Naive thymus-derived CD8-positive, alpha-beta T cell (primary cell): ENCODE measurements around the gene ECI1. TPM values are rescaled to one million over a fixed set of nuclear protein-coding genes. Genes with fewer than 3 reads are reported as not detected.
A peak's percentile ranks its signal among the peaks of the same experiment; 100 is the strongest.

ENCODE experiments used
- ATAC-seq, 2 donors: fragments of 150-1000 bp; cut with Tn5 transposase in 1 of 2; sonication (Bioruptor Pico), chemical (Tn5 transposase) in 1 of 2; 1 replicate in 1 of 2; 2 replicates in 1 of 2; pipeline ENCODE4 v1.10.0; 2021; ENCODE audit warnings: mild to moderate bottlenecking in 2 of 2, moderate library complexity in 2 of 2
- POLR2A ChIA-PET: fragments of 350-600 bp; sonication (Branson Sonifier 250); formaldehyde crosslinking; loops from one replicate; lab custom pipeline; 2021; ENCODE audit warnings: antibody characterized with exemption; lab: Charles Lee
- DNase-seq, 10 donors: peaks; one replicate each; pipeline versions ENCODE4 v3.0.0 to v3.0.0-alpha.2; 2020 to 2022
- H3K27ac Mint-ChIP-seq, 10 donors: one replicate each; pipeline ENCODE4 v1.8.0; 2020 to 2022; ENCODE audit warnings: mild to moderate bottlenecking in 10 of 10, mixed read lengths in 10 of 10, moderate library complexity in 4 of 10, inconsistent platforms in 1 of 10
- H3K27me3 Mint-ChIP-seq, 5 donors: one replicate each; pipeline ENCODE4 v1.8.0; 2021 to 2022; ENCODE audit warnings: mixed read lengths in 5 of 5
- H3K36me3 Mint-ChIP-seq, 3 donors: one replicate each; pipeline ENCODE4 v1.8.0; 2020 to 2022; ENCODE audit warnings: mixed read lengths in 3 of 3, mild to moderate bottlenecking in 2 of 3, inconsistent platforms in 1 of 3
- H3K4me1 Mint-ChIP-seq, 4 donors: one replicate each; pipeline ENCODE4 v1.8.0; 2021 to 2022; ENCODE audit warnings: mixed read lengths in 4 of 4
- H3K4me3 Mint-ChIP-seq, 10 donors: one replicate each; pipeline ENCODE4 v1.8.0; 2020 to 2022; ENCODE audit warnings: mild to moderate bottlenecking in 10 of 10, mixed read lengths in 10 of 10, moderate library complexity in 6 of 10, inconsistent platforms in 1 of 10
- H3K9me3 Mint-ChIP-seq, 9 donors: one replicate each; pipeline ENCODE4 v1.8.0; 2020 to 2022; ENCODE audit warnings: mixed read lengths in 9 of 9, mild to moderate bottlenecking in 3 of 9, inconsistent platforms in 1 of 9, moderate library complexity in 1 of 9
- polyA plus RNA-seq, 3 donors: library from polyadenylated mRNA; unstranded; fragments of 300-500 nt; fragmentation: Illumina TruSeq; gene quantifications; one replicate each; pipeline ENCODE4 v1.2.3, GENCODE V29; 2021
- total RNA-seq, 8 experiments: library from RNA in 2 of 8; stranded (reverse) in 2 of 8; gene quantifications; one replicate each; pipeline ENCODE4 v1.2.3 and lab custom pipeline; 2021 to 2026

Gene ECI1
- total and polyA plus RNA-seq, 5 experiments from 2014 or later = 22.1 to 40.4 (median 30.6) TPM

GRCh38 chr16:2226918-2227317, 24.5 kb downstream of the ECI1 start:
- Mint-ChIP-seq H3K4me3 (peak overlapping the region in 2 of 10 donors; percentile 10 to 16), H3K27me3 (peaks cover 0 to 2% (median 0%) of the 10 kb centered on the region in 5 donors), H3K9me3 (no peaks in the 10 kb centered on the region), H3K36me3 (peaks cover 0 to 47% (median 19%) of the 10 kb centered on the region in 3 donors), H3K4me1 (peaks cover 0 to 26% (median 13%) of the 10 kb centered on the region in 4 donors), H3K27ac (peak overlapping the region in 1 of 10 donors; percentile 22)
- POLR2A ChIA-PET = interaction anchor here (1.1 to 1.8 kb wide), 3 partner anchors 12 to 24 kb away, joined by 4 to 12 read pairs (median 4); partner anchors contain the start of genes ECI1, MLST8 and PGP
- ATAC-seq (no peak), DNase-seq (no peak)

DNA sequence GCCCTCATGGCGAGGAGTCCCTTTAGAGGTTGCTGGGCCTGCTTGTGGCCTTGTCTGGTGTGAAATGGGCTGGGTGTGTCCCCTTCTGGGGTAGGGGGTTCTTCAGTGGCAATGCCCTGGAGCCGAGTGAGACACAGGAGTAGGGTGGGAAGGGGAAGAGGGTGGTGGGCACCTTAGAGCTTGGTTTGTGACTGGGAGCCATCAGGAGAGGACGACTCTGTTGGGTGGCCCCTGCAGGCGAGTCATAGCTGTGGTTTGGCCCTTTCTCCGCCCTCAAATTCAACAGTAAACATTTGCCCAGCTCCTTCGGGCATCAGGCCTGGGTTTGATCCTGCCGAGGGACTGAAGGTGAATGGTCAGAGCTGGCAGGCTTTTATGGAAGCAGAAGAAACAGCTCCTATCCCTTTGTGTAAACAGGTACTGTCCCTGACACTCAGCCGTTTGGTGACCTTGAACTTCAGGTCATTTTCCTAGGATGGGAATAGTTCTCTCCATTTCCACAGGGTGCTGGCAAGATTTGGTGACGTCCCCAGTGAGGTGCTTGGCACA, 25.1 kb downstream of the ECI1 start:
- no peaks in the 10 kb centered on the region for H3K9me3 Mint-ChIP-seq
- peaks cover 0 to 41% (median 16%) of the 10 kb centered on the region in 3 donors for H3K36me3 Mint-ChIP-seq
- peak overlapping the region in 6 of 10 donors; percentile 7 to 70 (median 24) for H3K4me3 Mint-ChIP-seq
- peaks cover 0 to 2% (median 0%) of the 10 kb centered on the region in 5 donors for H3K27me3 Mint-ChIP-seq
- DNase-seq (no peak), ATAC-seq (no peak)
- peak overlapping the region in 3 of 10 donors; percentile 52 to 77 (median 65) for H3K27ac Mint-ChIP-seq
- peaks cover 0 to 26% (median 13%) of the 10 kb centered on the region in 4 donors for H3K4me1 Mint-ChIP-seq
- POLR2A ChIA-PET = interaction anchor here (0.7 to 1.8 kb wide), 4 partner anchors 10 to 25 kb away, joined by 3 to 12 read pairs (median 6); partner anchors contain the start of genes DNASE1L2, ECI1 and MLST8

DNA sequence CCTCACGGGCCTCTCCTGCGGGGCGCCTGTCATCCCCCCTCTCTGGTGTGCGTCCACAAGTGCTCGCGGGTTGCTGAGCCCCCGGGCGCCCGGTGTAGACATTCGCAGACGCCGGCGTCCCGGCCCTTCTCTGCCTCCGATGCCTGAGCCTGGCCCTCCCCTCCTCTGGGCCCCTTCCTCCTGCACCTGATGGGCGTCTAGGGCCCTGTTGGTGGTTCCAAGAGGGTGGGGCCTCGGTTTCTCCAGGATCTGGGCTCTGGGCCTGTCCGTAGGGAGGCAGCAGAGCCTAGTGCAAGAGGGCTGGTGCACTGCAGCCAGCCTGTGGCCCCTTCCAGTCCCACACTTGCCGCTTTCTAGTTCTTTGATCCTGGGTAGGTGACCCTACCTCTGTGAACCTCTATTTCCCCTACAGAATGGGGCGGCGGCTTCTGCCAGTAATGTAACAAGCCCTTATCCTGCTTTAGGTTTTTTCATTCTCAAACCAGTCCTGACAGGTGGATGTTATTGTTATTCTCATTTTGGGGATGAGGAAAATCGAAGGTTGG, 27.4 kb downstream of the ECI1 start:
- ATAC-seq = peak; percentile 29 to 35
- Mint-ChIP-seq H3K4me3 (peak overlapping the region; percentile 71 to 90 (median 80)), H3K36me3 (peaks cover 0 to 19% (median 6%) of the 10 kb centered on the region in 3 donors), H3K4me1 (peaks cover 0 to 26% (median 13%) of the 10 kb centered on the region in 4 donors), H3K27ac (peak overlapping the region; percentile 48 to 91 (median 61)), H3K27me3 (no peaks in the 10 kb centered on the region), H3K9me3 (no peaks in the 10 kb centered on the region)
- POLR2A ChIA-PET = interaction anchor here (0.6 to 2.0 kb wide), 4 partner anchors 9 to 251 kb away, joined by 3 to 13 read pairs (median 4); partner anchors contain the start of genes ECI1, MLST8, PGP and TBC1D24
- peak in 2 of 10 donors; percentile 10 to 31 for DNase-seq

DNA sequence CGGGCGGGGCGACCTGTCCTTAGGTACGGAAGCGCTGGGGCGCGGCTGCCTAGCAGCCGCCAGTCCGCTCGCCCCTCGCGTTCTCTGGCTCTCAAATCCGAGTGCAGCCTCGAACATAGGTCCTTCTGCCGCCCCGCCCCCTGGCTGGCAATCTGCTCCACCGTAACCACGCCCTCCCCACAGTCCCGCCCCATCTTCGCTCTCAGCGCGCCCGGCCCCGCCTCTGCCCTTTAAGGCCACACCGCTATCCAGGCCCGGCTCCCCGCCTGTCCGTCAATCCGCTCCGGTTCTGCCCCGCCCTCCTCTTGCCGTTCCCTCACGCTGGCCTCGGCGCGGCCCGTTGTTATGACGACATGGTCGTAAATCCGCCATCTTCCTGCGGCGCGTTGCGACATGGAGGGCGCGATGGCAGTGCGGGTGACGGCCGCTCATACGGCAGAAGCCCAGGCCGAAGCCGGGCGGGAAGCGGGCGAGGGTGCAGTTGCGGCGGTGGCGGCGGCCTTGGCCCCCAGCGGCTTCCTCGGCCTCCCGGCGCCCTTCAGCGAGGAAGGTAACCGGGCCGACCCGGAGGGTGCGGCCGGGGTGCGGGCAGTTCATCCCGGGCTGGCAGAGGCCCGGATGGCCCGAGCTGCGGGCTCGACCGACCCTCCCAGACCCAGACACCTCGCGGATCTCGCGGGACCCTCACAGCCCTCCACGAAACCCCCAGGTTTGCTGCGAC, 28.0 kb downstream of the ECI1 start, which contains the start of gene E4F1:
TSS of gene E4F1 (plus strand) at position 371 of the 721 bp plus-strand sequence. CDS start at position 394, 23 bp downstream.
- H3K4me1 Mint-ChIP-seq = peaks cover 0 to 26% (median 13%) of the 10 kb centered on the region in 4 donors
- POLR2A ChIA-PET = interaction anchor here (0.7 to 2.0 kb wide), 6 partner anchors 9 to 290 kb away, joined by 4 to 13 read pairs (median 4); partner anchors contain the start of genes ECI1, MLST8, PGP and TRAF7
- H3K27me3 Mint-ChIP-seq = no peaks in the 10 kb centered on the region
- H3K36me3 Mint-ChIP-seq = peaks cover 0 to 18% (median 6%) of the 10 kb centered on the region in 3 donors
- peak within 1 kb of the TSS; percentile 79 to 93 (median 88) for H3K4me3 Mint-ChIP-seq
- DNase-seq = peak; percentile 92 to 99 (median 98)
- ATAC-seq = peak; percentile 95 to 97
- no peaks in the 10 kb centered on the region for H3K9me3 Mint-ChIP-seq
- peak within 1 kb of the TSS; percentile 51 to 95 (median 90) for H3K27ac Mint-ChIP-seq

GRCh38 chr16:2216330-2216729, 35.1 kb downstream of the ECI1 start:
- Mint-ChIP-seq H3K36me3 (no peaks in the 10 kb centered on the region), H3K4me3 (peak overlapping the region; percentile 42 to 92 (median 80)), H3K27me3 (no peaks in the 10 kb centered on the region), H3K4me1 (peaks cover 5 to 23% (median 14%) of the 10 kb centered on the region in 4 donors), H3K27ac (peak overlapping the region in 2 of 10 donors; percentile 56 to 59), H3K9me3 (no peaks in the 10 kb centered on the region)
- POLR2A ChIA-PET = interaction anchor here (0.7 to 3.6 kb wide), 4 partner anchors 11 to 302 kb away, joined by 3 to 58 read pairs (median 6); partner anchors contain the start of genes ATP6V0C and MLST8
- DNase-seq (no peak), ATAC-seq (no peak)

DNA sequence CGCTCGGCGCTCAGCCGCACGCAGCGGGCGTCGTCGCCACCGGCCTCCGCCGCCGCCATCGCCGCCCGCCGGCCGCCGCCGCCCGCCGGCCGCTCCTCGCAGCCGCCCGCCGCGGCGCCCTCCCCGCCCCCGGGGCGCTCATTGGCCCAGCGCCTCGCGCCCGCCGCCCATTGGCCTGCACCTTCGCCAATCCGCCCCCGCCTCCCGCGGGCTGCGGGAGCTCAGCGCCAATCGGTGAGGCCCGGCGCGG, 36.7 kb downstream of the ECI1 start, which contains the start of gene PGP:
TSS of gene PGP (minus strand) at position 122 of the 250 bp plus-strand sequence. CDS start at position 59, 63 bp downstream.
- Mint-ChIP-seq H3K27me3 (no peaks in the 10 kb centered on the region), H3K9me3 (no peaks in the 10 kb centered on the region), H3K27ac (peak within 1 kb of the TSS; percentile 37 to 95 (median 86)), H3K4me1 (peaks cover 5 to 23% (median 14%) of the 10 kb centered on the region in 4 donors), H3K4me3 (peak within 1 kb of the TSS; percentile 82 to 92 (median 88)), H3K36me3 (peaks cover 0 to 2% (median 0%) of the 10 kb centered on the region in 3 donors)
- POLR2A ChIA-PET = interaction anchor here (0.6 to 3.6 kb wide), 25 partner anchors 8 to 1531 kb away, joined by 3 to 58 read pairs (median 3); partner anchors contain the start of genes AMDHD2, ATP6V0C, DNASE1L2 and E4F1
- DNase-seq (peak in 1 of 10 donors; percentile 99), ATAC-seq (peak; percentile 95 to 96)

DNA sequence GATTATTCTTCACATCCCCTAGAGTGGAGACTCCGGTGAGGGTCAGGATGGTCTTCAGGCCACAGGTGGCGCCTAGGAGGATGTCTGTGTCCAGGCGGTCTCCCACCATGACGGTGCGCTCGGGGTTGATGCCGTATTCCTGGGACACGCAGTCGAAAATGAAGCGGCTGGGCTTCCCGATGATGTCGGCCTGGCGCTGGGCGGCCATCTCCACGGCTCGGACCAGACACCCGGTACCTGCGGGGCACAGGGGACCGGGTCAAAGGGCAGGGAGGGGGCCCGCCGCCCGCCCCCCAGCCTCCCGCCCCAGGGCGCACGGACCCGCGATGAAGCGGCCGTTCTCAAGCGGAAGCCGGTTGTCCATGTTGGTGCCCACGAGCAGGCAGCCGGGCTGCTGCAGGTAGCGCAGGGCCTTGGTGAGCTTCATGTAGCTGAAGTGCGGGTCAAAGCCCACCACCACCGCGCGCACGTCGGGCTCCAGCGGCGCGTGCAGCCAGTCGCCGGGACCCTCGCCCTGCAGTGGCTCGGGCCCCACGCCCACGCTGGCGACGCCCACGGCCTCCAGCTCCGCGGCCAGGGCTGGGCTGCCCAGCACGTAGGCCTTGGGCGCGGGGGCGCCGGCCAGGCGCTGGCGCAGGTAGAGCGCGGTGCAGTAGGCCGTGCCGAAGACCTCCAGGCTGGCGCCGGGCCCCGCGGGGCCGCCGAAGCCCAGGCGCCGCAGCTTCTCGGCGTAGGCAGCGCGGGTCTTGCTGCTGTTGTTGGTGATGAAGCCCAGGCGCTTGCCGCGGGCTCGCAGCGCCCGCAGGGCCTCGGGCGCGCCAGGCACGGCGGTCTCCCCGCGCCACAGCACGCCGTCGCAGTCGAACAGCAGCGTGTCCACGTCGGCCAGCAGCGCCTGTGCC, 37.3 kb downstream of the ECI1 start:
- peak overlapping the region in 6 of 10 donors; percentile 33 to 81 (median 40) for H3K27ac Mint-ChIP-seq
- H3K36me3 Mint-ChIP-seq = peaks cover 0 to 6% (median 0%) of the 10 kb centered on the region in 3 donors
- H3K4me1 Mint-ChIP-seq = peaks cover 5 to 23% (median 14%) of the 10 kb centered on the region in 4 donors
- peak in 1 of 2 donors; percentile 19 for ATAC-seq
- no peaks in the 10 kb centered on the region for H3K9me3 Mint-ChIP-seq
- peak overlapping the region; percentile 59 to 85 (median 74) for H3K4me3 Mint-ChIP-seq
- DNase-seq = no peak
- H3K27me3 Mint-ChIP-seq = no peaks in the 10 kb centered on the region
- POLR2A ChIA-PET = interaction anchor here (0.6 to 3.6 kb wide), 23 partner anchors 9 to 1530 kb away, joined by 3 to 58 read pairs (median 3); partner anchors contain the start of genes AMDHD2, ATP6V0C, DNASE1L2 and E4F1

DNA sequence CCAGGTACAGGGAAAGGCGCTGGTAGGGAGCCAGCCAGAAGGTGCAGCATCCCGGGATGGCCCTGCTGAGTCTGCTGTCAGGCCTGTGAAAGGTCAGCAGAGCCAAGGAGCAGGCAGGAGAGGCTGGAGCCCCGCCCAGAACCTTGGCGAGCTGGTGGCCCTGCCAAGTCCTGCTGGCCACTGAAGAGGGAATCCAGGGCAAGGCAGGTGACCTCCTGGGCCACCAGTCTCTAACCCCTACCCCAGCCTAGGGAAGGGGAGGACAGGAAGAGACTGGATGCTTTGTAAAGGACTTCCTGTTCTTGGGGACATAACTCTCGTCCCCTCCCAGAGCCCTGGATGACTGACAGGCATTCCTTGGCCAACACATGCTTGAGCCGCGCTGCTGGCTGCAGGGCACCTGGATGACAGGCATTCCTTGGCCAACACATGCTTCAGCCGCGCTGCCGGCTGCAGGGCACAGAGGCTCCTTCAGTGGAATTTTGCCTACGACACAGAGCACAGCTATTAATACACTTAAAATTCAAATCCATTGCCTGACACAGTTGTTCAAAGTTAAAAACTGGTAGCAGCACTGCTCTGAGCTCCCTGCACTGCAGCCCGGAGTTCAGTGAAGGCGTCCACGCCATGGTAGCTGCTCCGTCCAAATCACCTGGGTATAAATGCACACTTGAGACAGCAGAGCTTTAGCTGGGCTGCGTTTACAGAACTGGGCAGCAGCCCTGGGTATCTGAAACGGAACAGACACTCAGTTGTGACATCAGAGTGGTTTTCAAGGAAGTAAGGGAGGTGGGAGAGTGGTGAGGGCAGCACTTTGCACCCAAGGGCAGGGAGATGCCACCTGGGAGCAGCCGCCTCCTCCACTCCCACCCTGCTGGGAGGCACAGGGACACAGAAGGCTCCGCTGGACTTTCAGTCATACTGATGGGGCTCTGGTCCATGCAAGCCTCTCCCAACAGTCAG, 38.7 kb downstream of the ECI1 start:
- DNase-seq (no peak), ATAC-seq (no peak)
- Mint-ChIP-seq H3K4me1 (peaks cover 8 to 25% (median 18%) of the 10 kb centered on the region in 4 donors), H3K27ac (peak overlapping the region in 6 of 10 donors; percentile 29 to 72 (median 44)), H3K36me3 (peaks cover 0 to 18% (median 5%) of the 10 kb centered on the region in 3 donors), H3K9me3 (no peaks in the 10 kb centered on the region), H3K27me3 (no peaks in the 10 kb centered on the region), H3K4me3 (peak overlapping the region; percentile 59 to 85 (median 72))
- POLR2A ChIA-PET = interaction anchor here (0.9 kb wide), 1 partner anchor 430 kb away, joined by 3 read pairs; the partner anchor contains the start of genes NUBP2 and SPSB3

DNA sequence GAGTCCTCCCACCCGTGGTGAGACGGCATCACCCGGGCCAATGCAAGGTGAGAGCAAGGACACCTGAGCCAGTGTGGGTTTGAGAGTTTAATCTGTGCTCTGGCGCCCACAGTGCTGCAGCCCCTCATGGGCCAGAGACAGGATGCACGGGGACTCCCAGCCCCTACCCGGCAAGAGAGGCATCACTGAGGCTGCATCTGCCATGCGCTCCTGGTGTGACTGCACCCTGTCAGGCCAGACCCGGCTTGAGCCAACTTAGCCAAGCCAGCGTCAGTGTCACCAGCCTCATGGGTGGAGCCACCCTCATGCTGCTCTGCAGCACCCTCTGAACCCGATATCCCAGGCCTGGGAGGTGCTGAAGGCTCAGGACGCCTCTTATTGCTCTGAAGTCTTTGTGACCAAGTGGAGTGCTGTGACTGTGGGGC, 39.5 kb downstream of the ECI1 start:
- Mint-ChIP-seq H3K4me3 (peak overlapping the region in 6 of 10 donors; percentile 20 to 60 (median 46)), H3K27ac (peak overlapping the region in 1 of 10 donors; percentile 70), H3K4me1 (peaks cover 8 to 32% (median 25%) of the 10 kb centered on the region in 4 donors), H3K9me3 (no peaks in the 10 kb centered on the region), H3K27me3 (no peaks in the 10 kb centered on the region), H3K36me3 (peaks cover 0 to 21% (median 8%) of the 10 kb centered on the region in 3 donors)
- POLR2A ChIA-PET = no interaction called here
- ATAC-seq (no peak), DNase-seq (no peak)
